Stimulated activated CD4-positive, alpha-beta T cell treated with anti-CD3 and anti-CD28 coated beads, Interleukin-2, amount 100 ng/mL, for 48 hours (primary cell): ENCODE results near the gene MIP.
A peak's percentile ranks its signal among the peaks of the same experiment; 100 is the strongest.
"Not testable (repeated sequence)": the region's sequence is repeated elsewhere in the genome, so short reads cannot be mapped to it uniquely, and the experiment has no call there.

Source experiments
- DNase-seq, 2 donors: peaks; one replicate each; pipeline ENCODE4 v3.0.0-alpha.2; 2020

Gene MIP

GRCh38 chr12:56462565-56462964 lies 8.1 kb upstream of the MIP start:
- DNase-seq: no peak

GRCh38 chr12:56461235-56462159 lies 7.0 kb upstream of the MIP start:
- no peak for DNase-seq

GRCh38 chr12:56457817-56458216 lies 3.4 kb upstream of the MIP start:
- no peak for DNase-seq

- no peak for DNase-seq
These were observed 3.3 kb downstream of the MIP start for GRCh38 chr12:56451147-56451546.

- no peak for DNase-seq
These were observed 4.2 kb downstream of the MIP start for GRCh38 chr12:56450241-56450640.

GRCh38 chr12:56449622-56449984 lies 4.9 kb downstream of the MIP start:
- DNase-seq: no peak

GRCh38 chr12:56448860-56449621 lies 5.4 kb downstream of the MIP start, which contains the start of gene TIMELESS:
Gene TIMELESS (minus strand): TSS chr12:56449426. CDS start chr12:56434170, 15,256 bp downstream.
- peak; percentile 84 for DNase-seq

- DNase-seq: not testable (repeated sequence)
These were observed 11.2 kb downstream of the MIP start for GRCh38 chr12:56443208-56443607.

GRCh38 chr12:56437430-56438176 lies 16.9 kb downstream of the MIP start:
- DNase-seq: no peak

GRCh38 chr12:56434828-56435227 lies 19.6 kb downstream of the MIP start:
- no peak for DNase-seq

GRCh38 chr12:56431850-56432249 lies 22.6 kb downstream of the MIP start:
- no peak for DNase-seq

GRCh38 chr12:56431288-56431687 lies 23.2 kb downstream of the MIP start:
- no peak for DNase-seq

- DNase-seq: no peak
These were observed 28.5 kb downstream of the MIP start for GRCh38 chr12:56425940-56426438.

- DNase-seq: no peak
These were observed 29.3 kb downstream of the MIP start for GRCh38 chr12:56425193-56425592.

- no peak for DNase-seq
These were observed 34.0 kb downstream of the MIP start for GRCh38 chr12:56420411-56420810.

- no peak for DNase-seq
These were observed 36.7 kb downstream of the MIP start for GRCh38 chr12:56417739-56418138.

GRCh38 chr12:56414401-56414800 lies 40.1 kb downstream of the MIP start:
- no peak for DNase-seq

- DNase-seq: no peak
These were observed 41.1 kb downstream of the MIP start for GRCh38 chr12:56413392-56413791.

- DNase-seq: no peak
These were observed 42.4 kb downstream of the MIP start for GRCh38 chr12:56411781-56412639.

- DNase-seq: no peak
These were observed 43.7 kb downstream of the MIP start for GRCh38 chr12:56410768-56411167.

- DNase-seq: no peak
These were observed 45.5 kb downstream of the MIP start for GRCh38 chr12:56408799-56409417.

- DNase-seq: not testable (repeated sequence)
These were observed 50.2 kb downstream of the MIP start for GRCh38 chr12:56404227-56404626.
